HepG2 (cell line): Measurements from ENCODE around the gene ZBTB45. TPM values are rescaled to one million over a fixed set of nuclear protein-coding genes. Genes with fewer than 3 reads are reported as not detected.

Source experiments
- ATAC-seq: fragments of 200-7000 bp; cut with Tn5 transposase; 3 replicates; pipeline ENCODE4 v1.9.1; 2020; ENCODE audit warnings: mild to moderate bottlenecking, moderate library complexity
- BruUV-seq: library from RNA; stranded (reverse); fragments of 400-500 nt; replicated peaks from 2 replicates; lab custom pipeline; 2021; lab: Mats Ljungman, UMichigan
- CTCF ChIA-PET: fragments of 300-600 bp; formaldehyde crosslinking; extraction: SDS; loops from one replicate; lab custom pipeline; 2021; ENCODE audit warnings: low total read pairs, inconsistent platforms, low intra/inter-chr PET ratio; lab: Yijun Ruan, JAX
- POLR2A ChIA-PET: fragments of 350-600 bp; sonication (Branson Sonifier 250); formaldehyde crosslinking; loops from one replicate; lab custom pipeline; 2020; ENCODE audit warnings: antibody characterized with exemption, inconsistent platforms; lab: Yijun Ruan, JAX
- DNase-seq: peaks from one replicate; pipeline ENCODE4 v3.0.0-alpha.2; 2015; ENCODE audit warnings: low spot score
- FAIRE-seq: peaks from 3 replicates; lab custom pipeline; 2011; peaks lifted over from hg19 to GRCh38; lab: Jason Lieb, UNC
- H2AFZ ChIP-seq: one replicate; pipeline ENCODE4 v1.6.1; 2011; ENCODE audit warnings: low read length, inconsistent platforms
- H3K27ac ChIP-seq: fragments of 300-600 bp; 3 replicates; pipeline ENCODE4 v1.8.0; 2011; ENCODE audit warnings: mixed run types, mild to moderate bottlenecking, mixed read lengths, low read length, inconsistent platforms; ENCODE audit not compliant: insufficient read depth; ENCODE audit errors: extremely low read length
- H3K27me3 ChIP-seq, 2 experiments: fragments of 200-600 bp in 1 of 2; 2 replicates in 1 of 2; 3 replicates in 1 of 2; pipeline versions ENCODE4 v1.6.0 to v1.8.0; 2011; ENCODE audit warnings: low read length in 2 of 2, mild to moderate bottlenecking in 2 of 2, moderate library complexity in 2 of 2, inconsistent platforms in 1 of 2; ENCODE audit not compliant: insufficient read depth in 2 of 2, control insufficient read depth in 1 of 2
- H3K36me3 ChIP-seq, 2 experiments: fragments of 200-600 bp in 1 of 2; replicated peaks in 1 of 2; 2 replicates in 1 of 2; 3 replicates in 1 of 2; pipeline versions ENCODE4 v1.5.1 to v1.8.0; 2011; ENCODE audit warnings: low read length in 2 of 2, inconsistent platforms in 1 of 2; ENCODE audit not compliant: insufficient read depth in 2 of 2, control insufficient read depth in 1 of 2
- H3K4me1 ChIP-seq: 2 replicates; pipeline ENCODE4 v1.5.1; 2012; ENCODE audit warnings: low read length, inconsistent platforms; ENCODE audit not compliant: insufficient read depth
- H3K4me2 ChIP-seq: 2 replicates; pipeline ENCODE4 v1.6.0; 2011; ENCODE audit warnings: low read depth, low read length, inconsistent platforms
- H3K4me3 ChIP-seq, 3 experiments: fragments of 200-600 bp in 1 of 3; sonication (generic), shearing (Covaris generic) in 1 of 3; replicated peaks in 1 of 3; 2 replicates each; pipeline ENCODE4 v1.5.1; 2011 to 2016; ENCODE audit warnings: low read length in 3 of 3, inconsistent platforms in 2 of 3, low read depth in 2 of 3, mild to moderate bottlenecking in 2 of 3, control low read depth in 1 of 3, mixed read lengths in 1 of 3; ENCODE audit not compliant: insufficient read depth in 1 of 3
- H3K79me2 ChIP-seq: one replicate; pipeline ENCODE4 v1.6.1; 2011; ENCODE audit warnings: low read length, inconsistent platforms; ENCODE audit not compliant: insufficient read depth
- H3K9ac ChIP-seq: 2 replicates; pipeline ENCODE4 v1.6.0; 2011; ENCODE audit warnings: mild to moderate bottlenecking, low read depth, low read length, inconsistent platforms; ENCODE audit not compliant: insufficient read depth
- H3K9me3 ChIP-seq: 2 replicates; pipeline ENCODE4 v1.5.1; 2012; ENCODE audit warnings: mild to moderate bottlenecking, low read length
- H4K20me1 ChIP-seq: 2 replicates; pipeline ENCODE4 v1.6.0; 2011; ENCODE audit warnings: inconsistent platforms, mild to moderate bottlenecking, low read length, moderate library complexity; ENCODE audit not compliant: insufficient read depth
- ATAD3A ChIP-seq: sonication (generic); formaldehyde crosslinking; IDR thresholded peaks from 2 replicates; pipeline ENCODE4 v1.4.0; 2020; ENCODE audit warnings: missing genetic modification reagents
- BCL3 ChIP-seq: sonication (generic); formaldehyde crosslinking; IDR thresholded peaks from 2 replicates; pipeline ENCODE4 v1.5.1; 2020; ENCODE audit warnings: mild to moderate bottlenecking, missing genetic modification reagents, moderate library complexity
- FLYWCH1 ChIP-seq: sonication (generic); formaldehyde crosslinking; IDR thresholded peaks from 2 replicates; pipeline ENCODE4 v1.8.1; 2023; ENCODE audit warnings: mild to moderate bottlenecking, missing genetic modification reagents
- KDM5B ChIP-seq: sonication (generic); formaldehyde crosslinking; IDR thresholded peaks from 2 replicates; pipeline ENCODE4 v1.4.0; 2020; ENCODE audit warnings: missing genetic modification reagents, mild to moderate bottlenecking, borderline replicate concordance
- MXD3 ChIP-seq: IDR thresholded peaks from 2 replicates; pipeline ENCODE4 v1.6.1; 2016; ENCODE audit warnings: mild to moderate bottlenecking, missing biosample characterization, missing genetic modification reagents
- POLR2A ChIP-seq, 2 experiments: IDR thresholded peaks; 2 replicates each; pipeline ENCODE4 v1.6.1; 2011; ENCODE audit warnings: low read depth in 2 of 2, low read length in 2 of 2, mild to moderate bottlenecking in 1 of 2, moderate library complexity in 1 of 2; ENCODE audit not compliant: insufficient read depth in 1 of 2
- RAD51 ChIP-seq: fragments of 450-650 bp; IDR thresholded peaks from 2 replicates; pipeline ENCODE4 v1.6.1; 2016; ENCODE audit warnings: borderline replicate concordance
- RBM39 ChIP-seq: fragments of 200-400 bp; formaldehyde crosslinking; IDR thresholded peaks from one replicate; pipeline ENCODE4 v1.6.1; 2018; ENCODE audit warnings: antibody characterized with exemption, mild to moderate bottlenecking, low read depth, low read length; ENCODE audit not compliant: poor library complexity, severe bottlenecking
- SMARCE1 ChIP-seq: fragments of 450-650 bp; IDR thresholded peaks from 2 replicates; pipeline ENCODE4 v1.6.1; 2017; ENCODE audit warnings: borderline replicate concordance
- ZNF788 ChIP-seq: sonication (generic); formaldehyde crosslinking; IDR thresholded peaks from 2 replicates; pipeline ENCODE4 v1.5.0; 2020; ENCODE audit warnings: mild to moderate bottlenecking, missing genetic modification reagents, borderline replicate concordance
- ZNF850 ChIP-seq: sonication (generic); formaldehyde crosslinking; conservative IDR thresholded peaks from 2 replicates; pipeline ENCODE4 v1.9.0; 2021; ENCODE audit warnings: mild to moderate bottlenecking, missing genetic modification reagents
- WGBS: methylation state at CpG from one replicate; pipeline ENCODE4 v1.1.6; 2017; ENCODE audit warnings: low lambda C conversion rate; 5-methylcytosine and 5-hydroxymethylcytosine counted together
- in situ Hi-C: cut with HindIII; loops from 2 replicates; pipeline ENCODE4 v1.10.0; 2017; ENCODE audit warnings: low pct_unique_long_range_greater_than_20kb; ENCODE audit not compliant: extremely low pct_ligation_motif_present
- intact Hi-C: fragments of 100-400 bp; cut with micrococcal nuclease; formaldehyde crosslinking; loops from one replicate; pipeline ENCODE4 v1.10.0; 2022; ENCODE audit not compliant: unreplicated experiment
- polyA plus RNA-seq, 8 experiments: library from polyadenylated mRNA; depleted of rRNA in 3 of 8; stranded (reverse) in 7 of 8; unstranded in 1 of 8; fragments of >200 nt; fragmentation: Illumina TruSeq in 4 of 8; extraction: Trizol in 4 of 8; gene quantifications; 2 replicates each; pipeline versions ENCODE4 v1.2.1 to v1.2.3, GENCODE V29; 2011 to 2016; ENCODE audit warnings: low read depth in 4 of 8, missing spikeins in 1 of 8, mixed read lengths in 1 of 8; ENCODE audit not compliant: insufficient read depth in 1 of 8
- total RNA-seq, 5 experiments: library from RNA; depleted of rRNA; stranded (reverse); fragments of >200 nt; fragmentation: Illumina TruSeq; extraction: Trizol; gene quantifications; 2 replicates each; pipeline ENCODE4 v1.2.3, GENCODE V29; 2016; ENCODE audit warnings: low read depth in 1 of 5
- TF ChIP-seq, protein P1 (sequence below): sonication (generic); formaldehyde crosslinking; IDR thresholded peaks from 2 replicates; pipeline ENCODE4 v1.4.0; 2020; ENCODE audit warnings: mild to moderate bottlenecking, low read depth, missing genetic modification reagents
- TF ChIP-seq, protein P2 (sequence below): IDR thresholded peaks from 2 replicates; pipeline ENCODE4 v1.6.1; 2016; ENCODE audit warnings: mild to moderate bottlenecking

ZBTB45 gene
- total and polyA plus RNA-seq, 2 of the 13 experiments (the other 11 are each of a cell fraction or from before 2014, with no cell fraction given): 3.0 to 3.7 TPM

- FAIRE-seq: peak; percentile 95
- no peaks in the 10 kb centered on the region for H4K20me1 ChIP-seq
- intact Hi-C loops: loop anchor here (2.0 kb wide), 1 partner anchor 20 kb away; the partner anchor contains the start of gene ZBTB45
- ATAC-seq: peak; percentile 96
- in situ Hi-C loops: no loop called here
- DNase-seq: peak; percentile 98
- POLR2A ChIA-PET: interaction anchor here (0.9 to 3.6 kb wide), 9 partner anchors 9 to 194 kb away, joined by 3 to 44 read pairs (median 4); partner anchors contain the start of genes ERVK3-1, RPS5, SLC27A5 and TRIM28
- BruUV-seq: no TSS peak
- H3K4me3 ChIP-seq: peak overlapping the region; percentile 60 to 87 (median 77)
- H3K9me3 ChIP-seq: no peaks in the 10 kb centered on the region
- CTCF ChIA-PET: no interaction called here
- H3K36me3 ChIP-seq: no peaks in the 10 kb centered on the region
- under 1% methylated on average over 11 of the region's 60 CpGs for WGBS
- no peaks in the 10 kb centered on the region; a peak in 1 of 5 replicates for H3K27me3 ChIP-seq
- H3K4me1 ChIP-seq: peaks cover 37% of the 10 kb centered on the region
- peaks cover 17% of the 10 kb centered on the region for H3K79me2 ChIP-seq
- peak overlapping the region; percentile 51 for H2AFZ ChIP-seq
- H3K4me2 ChIP-seq: peak overlapping the region; percentile 85
- peak overlapping the region; percentile 78 for H3K9ac ChIP-seq
- H3K27ac ChIP-seq: peak overlapping the region; percentile 68
- peak; percentile 76; the same call in 1 of the 2 replicates for TF ChIP-seq ZNF788 (CRISPR knock-in tag)
- peak; percentile 65 for TF ChIP-seq BCL3
- no peak for TF ChIP-seq RBM39
- no peak for TF ChIP-seq RAD51
- TF ChIP-seq POLR2A (IDR thresholded peaks at IDR 0.05; ENCODE audit: insufficient read depth in 1 of 2, low read depth in 2 of 2, low read length in 2 of 2): peak; percentile 14 to 68
- no peak for TF ChIP-seq FLYWCH1 (CRISPR knock-in tag)
- TF ChIP-seq ATAD3A (CRISPR knock-in tag): no peak
- TF ChIP-seq, protein P1, sequence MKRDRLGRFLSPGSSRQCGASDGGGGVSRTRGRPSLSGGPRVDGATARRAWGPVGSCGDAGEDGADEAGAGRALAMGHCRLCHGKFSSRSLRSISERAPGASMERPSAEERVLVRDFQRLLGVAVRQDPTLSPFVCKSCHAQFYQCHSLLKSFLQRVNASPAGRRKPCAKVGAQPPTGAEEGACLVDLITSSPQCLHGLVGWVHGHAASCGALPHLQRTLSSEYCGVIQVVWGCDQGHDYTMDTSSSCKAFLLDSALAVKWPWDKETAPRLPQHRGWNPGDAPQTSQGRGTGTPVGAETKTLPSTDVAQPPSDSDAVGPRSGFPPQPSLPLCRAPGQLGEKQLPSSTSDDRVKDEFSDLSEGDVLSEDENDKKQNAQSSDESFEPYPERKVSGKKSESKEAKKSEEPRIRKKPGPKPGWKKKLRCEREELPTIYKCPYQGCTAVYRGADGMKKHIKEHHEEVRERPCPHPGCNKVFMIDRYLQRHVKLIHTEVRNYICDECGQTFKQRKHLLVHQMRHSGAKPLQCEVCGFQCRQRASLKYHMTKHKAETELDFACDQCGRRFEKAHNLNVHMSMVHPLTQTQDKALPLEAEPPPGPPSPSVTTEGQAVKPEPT (CRISPR knock-in tag): peak; percentile 72; the same call in 1 of the 2 replicates
- TF ChIP-seq, protein P2, sequence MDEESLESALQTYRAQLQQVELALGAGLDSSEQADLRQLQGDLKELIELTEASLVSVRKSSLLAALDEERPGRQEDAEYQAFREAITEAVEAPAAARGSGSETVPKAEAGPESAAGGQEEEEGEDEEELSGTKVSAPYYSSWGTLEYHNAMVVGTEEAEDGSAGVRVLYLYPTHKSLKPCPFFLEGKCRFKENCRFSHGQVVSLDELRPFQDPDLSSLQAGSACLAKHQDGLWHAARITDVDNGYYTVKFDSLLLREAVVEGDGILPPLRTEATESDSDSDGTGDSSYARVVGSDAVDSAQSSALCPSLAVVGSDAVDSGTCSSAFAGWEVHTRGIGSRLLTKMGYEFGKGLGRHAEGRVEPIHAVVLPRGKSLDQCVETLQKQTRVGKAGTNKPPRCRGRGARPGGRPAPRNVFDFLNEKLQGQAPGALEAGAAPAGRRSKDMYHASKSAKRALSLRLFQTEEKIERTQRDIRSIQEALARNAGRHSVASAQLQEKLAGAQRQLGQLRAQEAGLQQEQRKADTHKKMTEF (CRISPR knock-in tag): peak; percentile 90
- TF ChIP-seq KDM5B: no peak; the same call in 1 of the 2 replicates
- no peak for TF ChIP-seq SMARCE1
- TF ChIP-seq MXD3 (CRISPR knock-in tag): peak; percentile 89; the same call in 1 of the 2 replicates
- TF ChIP-seq ZNF850: no peak
Measured at GRCh38 chr19:58499021-58499927, 20.3 kb downstream of the ZBTB45 start.
